GM19324 (cell line): Measurements from ENCODE around the gene STAT5B.
"Not testable (repeated sequence)": the region's sequence is repeated elsewhere in the genome, so short reads cannot be mapped to it uniquely, and the experiment has no call there.

Experiments used
- ATAC-seq: cut with Tn5 transposase; IDR thresholded peaks from one replicate; pipeline ENCODE4 v1.9.1; 2021; ENCODE audit warnings: mild to moderate bottlenecking, moderate library complexity; ENCODE audit not compliant: unreplicated experiment, low FRiP score

Gene STAT5B

GRCh38 chr17:42241871-42242270, 34.3 kb downstream of the STAT5B start:
- ATAC-seq, result no peak

GRCh38 chr17:42240863-42241262, 35.3 kb downstream of the STAT5B start:
- not testable (repeated sequence) for ATAC-seq

- ATAC-seq, result no peak
Measured at GRCh38 chr17:42240201-42240600, 36.0 kb downstream of the STAT5B start.

- ATAC-seq, result not testable (repeated sequence)
Measured at GRCh38 chr17:42239576-42239975, 36.6 kb downstream of the STAT5B start.

GRCh38 chr17:42236760-42237159, 39.4 kb downstream of the STAT5B start:
- ATAC-seq, result no peak

- no peak for ATAC-seq
Measured at GRCh38 chr17:42233994-42234393, 42.2 kb downstream of the STAT5B start.

- ATAC-seq, result no peak
Measured at GRCh38 chr17:42233156-42233555, 43.0 kb downstream of the STAT5B start.

- ATAC-seq, result no peak
Measured at GRCh38 chr17:42230225-42230624, 46.0 kb downstream of the STAT5B start.

- no peak for ATAC-seq
Measured at GRCh38 chr17:42227849-42228700, 48.1 kb downstream of the STAT5B start.

GRCh38 chr17:42225646-42226045, 50.5 kb downstream of the STAT5B start:
- no peak for ATAC-seq

GRCh38 chr17:42224651-42225050, 51.5 kb downstream of the STAT5B start:
- no peak for ATAC-seq

- ATAC-seq, result no peak
Measured at GRCh38 chr17:42221886-42222745, 54.1 kb downstream of the STAT5B start.

- ATAC-seq, result not testable (repeated sequence)
Measured at GRCh38 chr17:42219280-42219679, 56.9 kb downstream of the STAT5B start.

- ATAC-seq, result no peak
Measured at GRCh38 chr17:42214156-42214555, 62.0 kb downstream of the STAT5B start.

- ATAC-seq, result no peak
Measured at GRCh38 chr17:42212382-42212781, 63.8 kb downstream of the STAT5B start.

GRCh38 chr17:42211921-42212341, 64.3 kb downstream of the STAT5B start:
- ATAC-seq, result not testable (repeated sequence)

GRCh38 chr17:42210046-42210445, 66.1 kb downstream of the STAT5B start:
- no peak for ATAC-seq

GRCh38 chr17:42206153-42206612, 70.0 kb downstream of the STAT5B start:
- not testable (repeated sequence) for ATAC-seq

GRCh38 chr17:42203354-42203753, 72.8 kb downstream of the STAT5B start:
- no peak for ATAC-seq

- ATAC-seq, result no peak
Measured at GRCh38 chr17:42202696-42203095, 73.5 kb downstream of the STAT5B start.

GRCh38 chr17:42202159-42202558, 74.0 kb downstream of the STAT5B start:
- ATAC-seq, result no peak
